ENCODE measurements around the gene COPRS. TPM values are rescaled to one million over a fixed set of nuclear protein-coding genes. Genes with fewer than 3 reads are reported as not detected.
A peak's percentile ranks its signal among the peaks of the same experiment; 100 is the strongest.

The COPRS gene
- total and polyA plus RNA-seq, 8 donors, result 22.8 to 61.4 (median 53.7) TPM

- H3K36me3 ChIP-seq, result peaks cover 9 to 14% (median 11%) of the 10 kb centered on the region in 4 donors
- no peak for DNase-seq
- 93 to 96% (median 94%) methylated on average over 16 of the region's 16 CpGs for WGBS, 5 donors
- TF ChIP-seq POLR2A (IDR thresholded peaks at IDR 0.05), result no peak
- no peak for TF ChIP-seq CTCF (IDR thresholded peaks at IDR 0.05)
- no peak for TF ChIP-seq EP300 (IDR thresholded peaks at IDR 0.05)
- TF ChIP-seq POLR2AphosphoS5 (IDR thresholded peaks at IDR 0.05), result no peak
- no peak overlapping the region for H3K27ac ChIP-seq
- no peaks in the 10 kb centered on the region for H3K27me3 ChIP-seq
- intact Hi-C loops (cut with DNase I; ENCODE audit: low total_unique reads), result no loop called here
- H3K4me3 ChIP-seq, result no peak overlapping the region
- H3K9me3 ChIP-seq, result no peaks in the 10 kb centered on the region
- H3K4me1 ChIP-seq, result peaks cover 12 to 41% (median 24%) of the 10 kb centered on the region in 4 donors
These were observed 44.4 kb upstream of the COPRS start for GRCh38 chr17:31903401-31903800.

- no peaks in the 10 kb centered on the region for H3K27me3 ChIP-seq
- intact Hi-C loops (cut with DNase I; ENCODE audit: low total_unique reads), result no loop called here
- no peak overlapping the region for H3K4me3 ChIP-seq
- peaks cover 12 to 21% (median 18%) of the 10 kb centered on the region in 4 donors for H3K36me3 ChIP-seq
- no peak for TF ChIP-seq CTCF (IDR thresholded peaks at IDR 0.05)
- no peak for TF ChIP-seq EP300 (IDR thresholded peaks at IDR 0.05)
- TF ChIP-seq POLR2AphosphoS5 (IDR thresholded peaks at IDR 0.05), result no peak
- TF ChIP-seq POLR2A (IDR thresholded peaks at IDR 0.05), result no peak
- DNase-seq, result no peak
- no peak overlapping the region for H3K27ac ChIP-seq
- peaks cover 12 to 34% (median 23%) of the 10 kb centered on the region in 4 donors for H3K4me1 ChIP-seq
- no peaks in the 10 kb centered on the region for H3K9me3 ChIP-seq
- WGBS, 5 donors, result 61 to 74% (median 69%) methylated on average over 2 of the region's 2 CpGs
These were observed 43.6 kb upstream of the COPRS start for GRCh38 chr17:31902693-31903092.

- WGBS, 5 donors, result 1 to 9% (median 5%) methylated on average over 5 of the region's 5 CpGs
- peaks cover 14 to 39% (median 36%) of the 10 kb centered on the region in 4 donors for H3K36me3 ChIP-seq
- peak in 1 of 2 donors; percentile 43 for DNase-seq
- peaks cover 12 to 26% (median 20%) of the 10 kb centered on the region in 4 donors for H3K4me1 ChIP-seq
- TF ChIP-seq EP300 (IDR thresholded peaks at IDR 0.05), result no peak
- TF ChIP-seq CTCF (IDR thresholded peaks at IDR 0.05), result no peak
- no peak for TF ChIP-seq POLR2AphosphoS5 (IDR thresholded peaks at IDR 0.05)
- no peak for TF ChIP-seq POLR2A (IDR thresholded peaks at IDR 0.05)
- no peaks in the 10 kb centered on the region for H3K27me3 ChIP-seq
- H3K9me3 ChIP-seq, result no peaks in the 10 kb centered on the region
- intact Hi-C loops (cut with DNase I; ENCODE audit: low total_unique reads), result no loop called here
- peak overlapping the region; percentile 84 to 89 (median 86) for H3K4me3 ChIP-seq
- H3K27ac ChIP-seq, result peak overlapping the region in 4 of 5 donors; percentile 66 to 86 (median 80)
These were observed 41.8 kb upstream of the COPRS start for GRCh38 chr17:31900877-31901276.

- Histone ChIP-seq H3K4me3 (no peak overlapping the region), H3K9me3 (no peaks in the 10 kb centered on the region), H3K27me3 (no peaks in the 10 kb centered on the region), H3K27ac (peak overlapping the region in 1 of 5 donors; percentile 7), H3K4me1 (no peaks in the 10 kb centered on the region), H3K36me3 (peaks cover 82 to 100% (median 100%) of the 10 kb centered on the region in 4 donors)
- TF ChIP-seq POLR2AphosphoS5 (IDR thresholded peaks at IDR 0.05) (no peak), POLR2A (IDR thresholded peaks at IDR 0.05) (no peak), EP300 (IDR thresholded peaks at IDR 0.05) (no peak), CTCF (IDR thresholded peaks at IDR 0.05) (no peak)
- intact Hi-C loops (cut with DNase I; ENCODE audit: low total_unique reads), result no loop called here
- DNase-seq, result peak in 1 of 2 donors; percentile 13
- WGBS, 5 donors, result 81 to 90% (median 84%) methylated on average over 4 of the region's 4 CpGs
These were observed 29.1 kb upstream of the COPRS start for GRCh38 chr17:31888124-31888523.

All from stomach (tissue), 9 donors.